Mesendoderm (in vitro differentiated cells): ENCODE results near the gene KIAA1217.

Source experiments
- DNase-seq: peaks from one replicate; pipeline ENCODE4 v3.0.0; 2013
- H2AK5ac ChIP-seq: 2 replicates; pipeline ENCODE4 v1.6.1; 2013; ENCODE audit warnings: low read length, inconsistent platforms
- H2BK120ac ChIP-seq: 2 replicates; pipeline ENCODE4 v1.6.1; 2013; ENCODE audit warnings: low read depth, mild to moderate bottlenecking, low read length, moderate library complexity, mixed read lengths
- H2BK15ac ChIP-seq: replicated peaks from 2 replicates; pipeline ENCODE4 v1.6.1; 2013; ENCODE audit warnings: low read depth, mild to moderate bottlenecking, moderate library complexity
- H2BK5ac ChIP-seq: 2 replicates; pipeline ENCODE4 v1.6.1; 2013; ENCODE audit warnings: low read length, inconsistent platforms
- H3K18ac ChIP-seq: 2 replicates; pipeline ENCODE4 v1.6.1; 2013; ENCODE audit warnings: mild to moderate bottlenecking, low read length, mixed read lengths
- H3K23ac ChIP-seq: one replicate; pipeline ENCODE4 v1.6.1; 2013; ENCODE audit warnings: low read length
- H3K27ac ChIP-seq: 2 replicates; pipeline ENCODE4 v1.5.1; 2013; ENCODE audit warnings: low read depth, mild to moderate bottlenecking, inconsistent platforms, low read length, moderate library complexity
- H3K27me3 ChIP-seq: 2 replicates; pipeline ENCODE4 v1.6.1; 2013; ENCODE audit warnings: low read length, control low read depth, mild to moderate bottlenecking, inconsistent platforms; ENCODE audit not compliant: insufficient read depth, poor library complexity
- H3K36me3 ChIP-seq: 2 replicates; pipeline ENCODE4 v1.6.1; 2013; ENCODE audit warnings: low read length, inconsistent platforms; ENCODE audit not compliant: control insufficient read depth, insufficient read depth
- H3K4ac ChIP-seq: one replicate; pipeline ENCODE4 v1.6.1; 2013; ENCODE audit warnings: low read depth, mild to moderate bottlenecking, low read length, moderate library complexity
- H3K4me1 ChIP-seq: 2 replicates; pipeline ENCODE4 v1.6.1; 2013; ENCODE audit warnings: low read depth, low read length, inconsistent platforms; ENCODE audit not compliant: control insufficient read depth
- H3K4me2 ChIP-seq: 2 replicates; pipeline ENCODE4 v1.6.1; 2013; ENCODE audit warnings: low read length
- H3K4me3 ChIP-seq: 2 replicates; pipeline ENCODE4 v1.5.1; 2013; ENCODE audit warnings: mild to moderate bottlenecking, low read length
- H3K56ac ChIP-seq: one replicate; pipeline ENCODE4 v1.6.1; 2013; ENCODE audit warnings: low read length
- H3K79me1 ChIP-seq: 2 replicates; pipeline ENCODE4 v1.6.1; 2013; ENCODE audit warnings: low read length, inconsistent platforms
- H3K79me2 ChIP-seq: 2 replicates; pipeline ENCODE4 v1.6.1; 2013; ENCODE audit warnings: mild to moderate bottlenecking, low read length; ENCODE audit not compliant: control insufficient read depth, insufficient read depth
- H3K9ac ChIP-seq: 2 replicates; pipeline ENCODE4 v1.6.1; 2013; ENCODE audit warnings: low read length, inconsistent platforms
- H4K5ac ChIP-seq: one replicate; pipeline ENCODE4 v1.6.1; 2013; ENCODE audit warnings: low read length
- H4K8ac ChIP-seq: one replicate; pipeline ENCODE4 v1.6.1; 2013; ENCODE audit warnings: low read depth, mild to moderate bottlenecking, control low read depth, low read length, moderate library complexity
- WGBS: extraction: QIAGEN DNeasy Blood & Tissue Kit; methylation state at CpG from one replicate; pipeline ENCODE4 v1.1.7; 2013; ENCODE audit warnings: low lambda C conversion rate, missing lambda C conversion rate; ENCODE audit not compliant: insufficient coverage; ENCODE audit errors: extremely low coverage; 5-methylcytosine and 5-hydroxymethylcytosine counted together

KIAA1217 gene

DNA sequence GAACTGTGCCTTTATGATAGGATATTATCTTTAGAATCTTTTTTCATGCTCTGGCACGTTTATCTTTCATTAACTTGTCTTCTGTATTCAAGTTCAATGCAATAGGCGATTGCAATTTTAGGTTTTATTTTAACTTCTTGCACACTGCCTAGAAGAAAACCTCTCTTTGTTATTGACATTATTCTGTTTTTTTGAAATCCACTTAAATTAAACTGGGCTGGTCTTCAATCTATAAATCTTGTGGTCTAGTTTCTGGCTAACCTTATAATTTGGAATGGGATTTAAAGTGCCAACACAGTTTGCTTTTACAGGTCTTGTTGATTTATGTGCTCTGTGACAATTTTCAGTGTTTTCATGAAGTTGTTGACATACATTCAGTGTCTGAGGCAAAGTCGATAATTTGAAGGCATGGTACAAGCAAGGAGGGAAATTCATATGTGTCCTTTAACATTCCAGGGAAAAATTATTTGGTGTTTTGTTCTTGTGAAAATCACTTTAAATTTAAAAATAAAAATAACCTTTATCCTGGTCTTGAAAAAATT is 240.9 kb downstream of the KIAA1217 start:
- Histone ChIP-seq H3K27me3 (no peaks in the 10 kb centered on the region), H4K5ac (no peak overlapping the region)

DNA sequence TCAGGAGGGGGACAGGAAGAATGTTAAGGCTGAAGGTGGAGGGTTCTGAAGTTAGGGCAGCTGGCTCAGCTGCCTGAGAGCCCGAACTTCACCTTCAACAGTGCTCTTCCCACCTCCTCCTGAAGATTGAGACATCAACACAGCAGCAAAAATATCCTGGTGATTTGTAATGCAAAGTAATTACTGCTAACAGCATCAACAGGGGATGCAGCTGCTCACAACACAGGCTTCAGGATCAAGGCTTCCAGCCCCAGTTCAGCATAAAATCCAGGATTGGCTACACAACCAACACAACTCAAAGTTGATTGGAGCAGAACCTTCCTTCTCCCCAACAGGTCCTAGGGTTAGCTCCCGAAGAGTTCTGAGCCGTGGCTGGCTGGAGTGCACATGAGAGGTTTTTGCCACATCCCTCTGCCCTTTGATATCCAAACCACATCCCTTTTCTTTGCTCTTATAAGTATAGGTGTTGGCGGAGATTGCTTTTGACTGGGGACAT is 242.4 kb downstream of the KIAA1217 start:
- no peaks in the 10 kb centered on the region for H3K79me1 ChIP-seq
- H2BK15ac ChIP-seq, result no peak overlapping the region
- WGBS, result no CpG with 5 or more reads among the region's 4 CpGs
- no peak overlapping the region for H3K4me2 ChIP-seq
- H3K36me3 ChIP-seq, result no peaks in the 10 kb centered on the region
- no peak overlapping the region for H2BK5ac ChIP-seq
- no peak overlapping the region for H3K23ac ChIP-seq
- H3K79me2 ChIP-seq, result no peaks in the 10 kb centered on the region
- no peak overlapping the region for H4K5ac ChIP-seq
- H4K8ac ChIP-seq, result no peak overlapping the region
- no peak overlapping the region for H2AK5ac ChIP-seq
- H2BK120ac ChIP-seq, result no peak overlapping the region
- H3K56ac ChIP-seq, result no peak overlapping the region
- H3K4ac ChIP-seq, result no peak overlapping the region
- no peak for DNase-seq
- no peak overlapping the region for H3K9ac ChIP-seq
- no peak overlapping the region for H3K4me3 ChIP-seq
- no peaks in the 10 kb centered on the region for H3K4me1 ChIP-seq
- no peak overlapping the region for H3K18ac ChIP-seq
- no peak overlapping the region for H3K27ac ChIP-seq
- no peaks in the 10 kb centered on the region for H3K27me3 ChIP-seq

More for the DNA sequence above, 240.9 kb downstream of the KIAA1217 start:
- Histone ChIP-seq H3K9ac (no peak overlapping the region), H3K4me1 (no peaks in the 10 kb centered on the region), H3K4me2 (no peak overlapping the region), H2AK5ac (no peak overlapping the region), H4K8ac (no peak overlapping the region), H3K23ac (no peak overlapping the region), H3K79me1 (no peaks in the 10 kb centered on the region), H3K56ac (no peak overlapping the region), H3K4ac (no peak overlapping the region), H2BK120ac (no peak overlapping the region), H3K79me2 (no peaks in the 10 kb centered on the region), H3K4me3 (no peak overlapping the region), H3K27ac (no peak overlapping the region), H3K18ac (no peak overlapping the region), H2BK5ac (no peak overlapping the region), H2BK15ac (no peak overlapping the region), H3K36me3 (no peaks in the 10 kb centered on the region)
- DNase-seq, result no peak
- WGBS, result no CpG with 5 or more reads among the region's 3 CpGs

- no peaks in the 10 kb centered on the region for H3K79me2 ChIP-seq
- no peaks in the 10 kb centered on the region for H3K79me1 ChIP-seq
- H3K4ac ChIP-seq, result no peak overlapping the region
- no peak overlapping the region for H3K23ac ChIP-seq
- no peaks in the 10 kb centered on the region for H3K27me3 ChIP-seq
- H3K4me2 ChIP-seq, result no peak overlapping the region
- H3K36me3 ChIP-seq, result no peaks in the 10 kb centered on the region
- no peak for DNase-seq
- no peak overlapping the region for H3K9ac ChIP-seq
- H3K18ac ChIP-seq, result no peak overlapping the region
- no peak overlapping the region for H4K5ac ChIP-seq
- no peak overlapping the region for H2BK5ac ChIP-seq
- H3K4me3 ChIP-seq, result no peak overlapping the region
- no peak overlapping the region for H3K27ac ChIP-seq
- H3K4me1 ChIP-seq, result no peaks in the 10 kb centered on the region
- no peak overlapping the region for H4K8ac ChIP-seq
- WGBS, result no CpG with 5 or more reads among the region's 8 CpGs
- H2AK5ac ChIP-seq, result no peak overlapping the region
- H3K56ac ChIP-seq, result no peak overlapping the region
- H2BK15ac ChIP-seq, result no peak overlapping the region
- no peak overlapping the region for H2BK120ac ChIP-seq
Observed at GRCh38 chr10:24452030-24452429, 243.1 kb downstream of the KIAA1217 start.

DNA sequence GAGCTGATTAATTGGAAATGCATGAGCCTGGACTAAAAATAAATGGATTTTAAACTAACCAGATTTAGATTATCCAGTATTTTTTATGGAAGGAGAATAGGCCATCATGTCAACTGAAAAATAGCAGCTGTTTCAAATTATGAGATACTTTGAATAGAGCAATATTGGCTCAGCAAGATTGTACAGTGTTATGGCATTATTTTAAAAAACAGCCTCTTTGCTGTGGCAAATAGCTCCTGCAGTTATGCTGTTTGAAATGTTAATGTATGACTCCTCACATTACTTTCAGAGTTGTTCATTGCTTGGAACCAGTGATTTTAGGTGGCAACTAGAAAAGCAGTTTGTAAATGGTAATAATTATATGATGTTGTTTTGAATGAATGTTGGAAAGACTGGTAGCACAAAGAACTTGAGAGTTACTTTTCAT is 244.5 kb downstream of the KIAA1217 start:
- no peak overlapping the region for H2BK5ac ChIP-seq
- H3K4me2 ChIP-seq, result no peak overlapping the region
- H3K18ac ChIP-seq, result no peak overlapping the region
- no peak overlapping the region for H3K27ac ChIP-seq
- no peak overlapping the region for H2BK120ac ChIP-seq
- H3K4me3 ChIP-seq, result no peak overlapping the region
- H3K36me3 ChIP-seq, result no peaks in the 10 kb centered on the region
- no peaks in the 10 kb centered on the region for H3K79me1 ChIP-seq
- H2AK5ac ChIP-seq, result no peak overlapping the region
- no peak overlapping the region for H3K4ac ChIP-seq
- no peak overlapping the region for H4K5ac ChIP-seq
- H4K8ac ChIP-seq, result no peak overlapping the region
- no peak overlapping the region for H2BK15ac ChIP-seq
- no peak overlapping the region for H3K56ac ChIP-seq
- no peak overlapping the region for H3K23ac ChIP-seq
- no peak for DNase-seq
- no peaks in the 10 kb centered on the region for H3K4me1 ChIP-seq
- H3K79me2 ChIP-seq, result no peaks in the 10 kb centered on the region
- H3K27me3 ChIP-seq, result no peaks in the 10 kb centered on the region
- H3K9ac ChIP-seq, result no peak overlapping the region

DNA sequence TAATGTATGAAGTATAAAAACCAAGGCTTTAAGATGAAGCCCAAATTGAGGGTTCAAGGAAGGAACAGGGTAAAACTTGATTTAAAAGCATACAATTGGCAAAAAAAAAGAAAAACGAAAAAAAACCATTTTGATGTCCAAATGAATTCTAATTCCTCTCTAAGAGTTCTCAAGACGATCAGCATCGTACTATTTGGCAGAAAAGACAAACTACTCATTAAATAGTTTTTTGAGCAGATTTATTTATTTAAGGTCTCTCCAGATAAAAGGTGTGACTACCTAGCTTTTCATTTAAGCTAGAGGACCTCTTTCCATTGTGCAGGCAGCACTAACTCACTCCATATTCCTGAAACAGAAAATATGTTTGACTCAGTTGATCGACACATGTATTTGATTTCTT is 245.0 kb downstream of the KIAA1217 start:
- DNase-seq, result no peak
- Histone ChIP-seq H3K27me3 (no peaks in the 10 kb centered on the region), H3K18ac (no peak overlapping the region), H3K4ac (no peak overlapping the region), H3K36me3 (no peaks in the 10 kb centered on the region), H3K9ac (no peak overlapping the region), H3K56ac (no peak overlapping the region), H3K4me2 (no peak overlapping the region), H2AK5ac (no peak overlapping the region), H4K5ac (no peak overlapping the region), H2BK120ac (no peak overlapping the region), H3K79me1 (no peaks in the 10 kb centered on the region), H3K4me1 (no peaks in the 10 kb centered on the region), H3K79me2 (no peaks in the 10 kb centered on the region), H2BK15ac (no peak overlapping the region), H3K4me3 (no peak overlapping the region), H3K23ac (no peak overlapping the region), H2BK5ac (no peak overlapping the region), H4K8ac (no peak overlapping the region), H3K27ac (no peak overlapping the region)
- no CpG with 5 or more reads among the region's 4 CpGs for WGBS

GRCh38 chr10:24455447-24455846 is 246.5 kb downstream of the KIAA1217 start:
- Histone ChIP-seq H3K4me3 (no peak overlapping the region), H2BK5ac (no peak overlapping the region), H3K4me2 (no peak overlapping the region), H4K5ac (no peak overlapping the region), H4K8ac (no peak overlapping the region), H3K36me3 (no peaks in the 10 kb centered on the region), H2BK120ac (no peak overlapping the region), H3K79me1 (no peaks in the 10 kb centered on the region), H2BK15ac (no peak overlapping the region), H3K4ac (no peak overlapping the region), H3K27me3 (no peaks in the 10 kb centered on the region), H3K56ac (no peak overlapping the region), H3K79me2 (no peaks in the 10 kb centered on the region), H3K27ac (no peak overlapping the region), H3K18ac (no peak overlapping the region), H3K4me1 (no peaks in the 10 kb centered on the region), H2AK5ac (no peak overlapping the region), H3K23ac (no peak overlapping the region), H3K9ac (no peak overlapping the region)
- no CpG with 5 or more reads among the region's 4 CpGs for WGBS
- DNase-seq, result no peak
